HL-60 (cell line): ENCODE results near the gene RAE1.

Experiments
- GABPA ChIP-seq: IDR thresholded peaks from 2 replicates; pipeline ENCODE4 v1.6.1; 2012; ENCODE audit warnings: low read depth
- POLR2AphosphoS5 ChIP-seq: IDR thresholded peaks from 2 replicates; pipeline ENCODE4 v1.6.1; 2012; ENCODE audit warnings: low read depth
- SPI1 ChIP-seq: IDR thresholded peaks from 2 replicates; pipeline ENCODE4 v1.6.1; 2012; ENCODE audit warnings: low read depth, mild to moderate bottlenecking, borderline replicate concordance
- TF ChIP-seq, protein P1 (sequence below): IDR thresholded peaks from one replicate; pipeline ENCODE4 v1.5.1; 2011; ENCODE audit warnings: low read length, control low read depth, inconsistent platforms; ENCODE audit not compliant: insufficient read depth
- TF ChIP-seq, protein P2 (sequence below): IDR thresholded peaks from 2 replicates; pipeline ENCODE4 v1.6.1; 2012; ENCODE audit warnings: low read depth; ENCODE audit not compliant: insufficient replicate concordance

DNA sequence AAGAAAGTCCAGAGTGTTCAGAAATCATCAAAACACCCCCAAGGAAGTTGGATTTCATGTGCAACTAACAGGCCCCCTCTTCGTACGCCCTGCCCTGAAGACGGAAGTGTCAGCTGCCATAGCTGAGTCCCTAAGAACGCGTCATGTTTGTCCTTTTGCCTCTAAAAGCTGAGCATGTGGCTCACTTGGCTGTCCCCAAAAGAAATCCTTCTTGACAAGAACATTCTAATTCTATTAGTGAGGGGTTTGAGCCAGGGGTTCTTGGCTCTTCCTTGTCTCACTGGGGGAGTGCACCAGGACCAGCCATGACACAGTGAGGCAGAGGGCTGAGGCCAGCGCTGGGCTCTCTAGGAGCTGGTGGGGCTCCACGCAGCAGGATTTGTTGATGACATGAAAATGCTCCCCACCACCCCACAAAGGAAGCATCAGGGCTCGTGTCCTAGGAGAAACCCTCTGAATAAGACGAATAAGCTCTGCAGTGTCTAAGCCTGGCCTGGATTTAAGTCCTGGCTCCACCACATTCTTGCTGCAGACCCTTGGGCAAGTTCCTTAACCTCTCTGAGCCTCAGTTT is 41.4 kb upstream of the RAE1 start:
- TF ChIP-seq POLR2AphosphoS5 (no peak), SPI1 (no peak), GABPA (no peak)
- TF ChIP-seq, protein P1, sequence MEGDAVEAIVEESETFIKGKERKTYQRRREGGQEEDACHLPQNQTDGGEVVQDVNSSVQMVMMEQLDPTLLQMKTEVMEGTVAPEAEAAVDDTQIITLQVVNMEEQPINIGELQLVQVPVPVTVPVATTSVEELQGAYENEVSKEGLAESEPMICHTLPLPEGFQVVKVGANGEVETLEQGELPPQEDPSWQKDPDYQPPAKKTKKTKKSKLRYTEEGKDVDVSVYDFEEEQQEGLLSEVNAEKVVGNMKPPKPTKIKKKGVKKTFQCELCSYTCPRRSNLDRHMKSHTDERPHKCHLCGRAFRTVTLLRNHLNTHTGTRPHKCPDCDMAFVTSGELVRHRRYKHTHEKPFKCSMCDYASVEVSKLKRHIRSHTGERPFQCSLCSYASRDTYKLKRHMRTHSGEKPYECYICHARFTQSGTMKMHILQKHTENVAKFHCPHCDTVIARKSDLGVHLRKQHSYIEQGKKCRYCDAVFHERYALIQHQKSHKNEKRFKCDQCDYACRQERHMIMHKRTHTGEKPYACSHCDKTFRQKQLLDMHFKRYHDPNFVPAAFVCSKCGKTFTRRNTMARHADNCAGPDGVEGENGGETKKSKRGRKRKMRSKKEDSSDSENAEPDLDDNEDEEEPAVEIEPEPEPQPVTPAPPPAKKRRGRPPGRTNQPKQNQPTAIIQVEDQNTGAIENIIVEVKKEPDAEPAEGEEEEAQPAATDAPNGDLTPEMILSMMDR, result no peak
- TF ChIP-seq, protein P2, sequence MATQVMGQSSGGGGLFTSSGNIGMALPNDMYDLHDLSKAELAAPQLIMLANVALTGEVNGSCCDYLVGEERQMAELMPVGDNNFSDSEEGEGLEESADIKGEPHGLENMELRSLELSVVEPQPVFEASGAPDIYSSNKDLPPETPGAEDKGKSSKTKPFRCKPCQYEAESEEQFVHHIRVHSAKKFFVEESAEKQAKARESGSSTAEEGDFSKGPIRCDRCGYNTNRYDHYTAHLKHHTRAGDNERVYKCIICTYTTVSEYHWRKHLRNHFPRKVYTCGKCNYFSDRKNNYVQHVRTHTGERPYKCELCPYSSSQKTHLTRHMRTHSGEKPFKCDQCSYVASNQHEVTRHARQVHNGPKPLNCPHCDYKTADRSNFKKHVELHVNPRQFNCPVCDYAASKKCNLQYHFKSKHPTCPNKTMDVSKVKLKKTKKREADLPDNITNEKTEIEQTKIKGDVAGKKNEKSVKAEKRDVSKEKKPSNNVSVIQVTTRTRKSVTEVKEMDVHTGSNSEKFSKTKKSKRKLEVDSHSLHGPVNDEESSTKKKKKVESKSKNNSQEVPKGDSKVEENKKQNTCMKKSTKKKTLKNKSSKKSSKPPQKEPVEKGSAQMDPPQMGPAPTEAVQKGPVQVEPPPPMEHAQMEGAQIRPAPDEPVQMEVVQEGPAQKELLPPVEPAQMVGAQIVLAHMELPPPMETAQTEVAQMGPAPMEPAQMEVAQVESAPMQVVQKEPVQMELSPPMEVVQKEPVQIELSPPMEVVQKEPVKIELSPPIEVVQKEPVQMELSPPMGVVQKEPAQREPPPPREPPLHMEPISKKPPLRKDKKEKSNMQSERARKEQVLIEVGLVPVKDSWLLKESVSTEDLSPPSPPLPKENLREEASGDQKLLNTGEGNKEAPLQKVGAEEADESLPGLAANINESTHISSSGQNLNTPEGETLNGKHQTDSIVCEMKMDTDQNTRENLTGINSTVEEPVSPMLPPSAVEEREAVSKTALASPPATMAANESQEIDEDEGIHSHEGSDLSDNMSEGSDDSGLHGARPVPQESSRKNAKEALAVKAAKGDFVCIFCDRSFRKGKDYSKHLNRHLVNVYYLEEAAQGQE, result no peak
